HepG2 (cell line): Measurements from ENCODE around the gene LAMA5. TPM values are rescaled to one million over a fixed set of nuclear protein-coding genes. Genes with fewer than 3 reads are reported as not detected.
A peak's percentile ranks its signal among the peaks of the same experiment; 100 is the strongest.

Experiments
- IRX3 ChIP-seq: sonication (generic); formaldehyde crosslinking; IDR thresholded peaks from 2 replicates; pipeline ENCODE4 v1.8.1; 2023; ENCODE audit warnings: mild to moderate bottlenecking, low read depth, missing genetic modification reagents, borderline replicate concordance
- JUND ChIP-seq: sonication (generic); formaldehyde crosslinking; IDR thresholded peaks from 2 replicates; pipeline ENCODE4 v1.8.0; 2022; ENCODE audit warnings: mild to moderate bottlenecking, missing genetic modification reagents
- MIER2 ChIP-seq: IDR thresholded peaks from 2 replicates; pipeline ENCODE4 v1.6.1; 2016; ENCODE audit warnings: missing biosample characterization, missing genetic modification reagents
- RXRA ChIP-seq: sonication (generic); formaldehyde crosslinking; IDR thresholded peaks from 2 replicates; pipeline ENCODE4 v1.5.1; 2020; ENCODE audit warnings: missing genetic modification reagents
- SIX1 ChIP-seq: sonication (generic); formaldehyde crosslinking; IDR thresholded peaks from 2 replicates; pipeline ENCODE4 v1.4.0; 2020; ENCODE audit warnings: missing genetic modification reagents, borderline replicate concordance
- ZC3H13 ChIP-seq: sonication (generic); formaldehyde crosslinking; IDR thresholded peaks from 2 replicates; pipeline ENCODE4 v1.8.1; 2023; ENCODE audit warnings: mild to moderate bottlenecking, missing genetic modification reagents, moderate library complexity
- ZMYM4 ChIP-seq: sonication (generic); formaldehyde crosslinking; IDR thresholded peaks from 2 replicates; pipeline ENCODE4 v1.8.1; 2023; ENCODE audit warnings: mild to moderate bottlenecking, missing genetic modification reagents
- ZNF205 ChIP-seq: IDR thresholded peaks from 2 replicates; pipeline ENCODE4 v1.6.1; 2018; ENCODE audit warnings: missing biosample characterization, missing genetic modification reagents
- ZNF292 ChIP-seq: sonication (generic); formaldehyde crosslinking; IDR thresholded peaks from 2 replicates; pipeline ENCODE4 v1.8.1; 2022; ENCODE audit warnings: mild to moderate bottlenecking, low read depth, missing genetic modification reagents, borderline replicate concordance
- ZNF343 ChIP-seq: sonication (generic); formaldehyde crosslinking; IDR thresholded peaks from 2 replicates; pipeline ENCODE4 v1.4.0; 2020; ENCODE audit warnings: mild to moderate bottlenecking, missing genetic modification reagents
- ZNF766 ChIP-seq: sonication (generic); formaldehyde crosslinking; IDR thresholded peaks from 2 replicates; pipeline ENCODE4 v1.5.0; 2020; ENCODE audit warnings: missing genetic modification reagents, borderline replicate concordance
- ZNF788 ChIP-seq: sonication (generic); formaldehyde crosslinking; IDR thresholded peaks from 2 replicates; pipeline ENCODE4 v1.5.0; 2020; ENCODE audit warnings: mild to moderate bottlenecking, missing genetic modification reagents, borderline replicate concordance
- ZSCAN22 ChIP-seq: sonication (generic); formaldehyde crosslinking; IDR thresholded peaks from 2 replicates; pipeline ENCODE4 v1.4.0; 2020; ENCODE audit warnings: mild to moderate bottlenecking, missing genetic modification reagents
- polyA plus RNA-seq, 8 experiments: library from polyadenylated mRNA; depleted of rRNA in 3 of 8; stranded (reverse) in 7 of 8; unstranded in 1 of 8; fragments of >200 nt; fragmentation: Illumina TruSeq in 4 of 8; extraction: Trizol in 4 of 8; gene quantifications; 2 replicates each; pipeline versions ENCODE4 v1.2.1 to v1.2.3, GENCODE V29; 2011 to 2016; ENCODE audit warnings: low read depth in 4 of 8, missing spikeins in 1 of 8, mixed read lengths in 1 of 8; ENCODE audit not compliant: insufficient read depth in 1 of 8
- total RNA-seq, 5 experiments: library from RNA; depleted of rRNA; stranded (reverse); fragments of >200 nt; fragmentation: Illumina TruSeq; extraction: Trizol; gene quantifications; 2 replicates each; pipeline ENCODE4 v1.2.3, GENCODE V29; 2016; ENCODE audit warnings: low read depth in 1 of 5
- TF ChIP-seq, protein P1 (sequence below): sonication (generic); formaldehyde crosslinking; IDR thresholded peaks from 2 replicates; pipeline ENCODE4 v1.9.0; 2022; ENCODE audit warnings: missing genetic modification reagents, mild to moderate bottlenecking, borderline replicate concordance
- TF ChIP-seq, protein P2 (sequence below): sonication (generic); formaldehyde crosslinking; IDR thresholded peaks from 2 replicates; pipeline ENCODE4 v1.8.0; 2022; ENCODE audit warnings: low read depth, missing genetic modification reagents
- TF ChIP-seq, protein P3 (sequence below): sonication (generic); formaldehyde crosslinking; IDR thresholded peaks from 2 replicates; pipeline ENCODE4 v1.4.0; 2020; ENCODE audit warnings: missing genetic modification reagents, borderline replicate concordance
- TF ChIP-seq, protein P4 (sequence below): sonication (generic); formaldehyde crosslinking; IDR thresholded peaks from 2 replicates; pipeline ENCODE4 v1.4.0; 2020; ENCODE audit warnings: missing genetic modification reagents, mild to moderate bottlenecking, borderline replicate concordance
- TF ChIP-seq, protein P5 (sequence below): sonication (generic); formaldehyde crosslinking; IDR thresholded peaks from 2 replicates; pipeline ENCODE4 v1.5.0; 2020; ENCODE audit warnings: missing genetic modification reagents, mild to moderate bottlenecking, borderline replicate concordance

The LAMA5 gene
- total and polyA plus RNA-seq, 2 of the 13 experiments (the other 11 are each of a cell fraction or from before 2014, with no cell fraction given): 21.0 to 44.7 TPM

DNA sequence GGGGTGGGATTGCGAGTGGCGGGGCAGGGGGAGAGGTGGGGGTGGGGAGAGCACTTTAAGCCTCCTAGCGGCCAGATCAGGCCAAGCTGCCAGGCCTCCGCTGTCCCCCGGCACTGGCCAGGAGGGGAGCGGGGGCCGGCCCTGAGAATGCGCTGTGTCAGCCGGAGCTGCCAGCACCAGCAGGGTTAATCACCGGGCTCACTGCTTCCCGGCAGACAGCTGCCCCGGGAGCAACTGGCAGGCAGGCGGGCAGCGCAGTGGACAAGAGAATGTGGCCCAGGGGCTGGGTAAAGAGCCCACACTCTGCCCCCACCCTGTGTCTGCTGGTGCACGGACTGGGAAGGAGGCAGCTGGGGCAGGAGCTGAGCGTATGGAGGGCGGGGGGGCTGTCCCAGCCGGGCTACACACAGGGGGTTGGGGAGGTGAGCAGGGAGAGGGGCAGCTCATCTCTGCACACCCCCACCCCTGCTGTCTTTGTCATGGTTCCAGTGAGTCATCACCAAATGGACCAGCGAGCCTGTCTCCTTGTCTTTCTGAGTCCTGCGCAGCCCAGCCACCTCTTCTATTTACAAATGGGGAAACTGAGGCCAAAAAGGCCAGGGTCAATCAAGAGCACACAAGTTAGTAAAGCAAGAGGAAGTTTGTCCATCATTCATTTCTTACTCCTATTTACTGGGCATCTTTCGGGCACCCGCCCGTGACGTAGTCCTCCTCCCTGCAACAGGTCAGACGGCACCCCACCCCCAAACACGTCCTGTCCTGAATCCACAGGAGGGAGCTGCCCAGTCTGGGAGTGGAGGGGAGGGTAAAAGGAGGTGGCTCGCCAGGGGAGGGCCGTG, 2.1 kb upstream of the LAMA5 start (continued):
- TF ChIP-seq, protein P1, sequence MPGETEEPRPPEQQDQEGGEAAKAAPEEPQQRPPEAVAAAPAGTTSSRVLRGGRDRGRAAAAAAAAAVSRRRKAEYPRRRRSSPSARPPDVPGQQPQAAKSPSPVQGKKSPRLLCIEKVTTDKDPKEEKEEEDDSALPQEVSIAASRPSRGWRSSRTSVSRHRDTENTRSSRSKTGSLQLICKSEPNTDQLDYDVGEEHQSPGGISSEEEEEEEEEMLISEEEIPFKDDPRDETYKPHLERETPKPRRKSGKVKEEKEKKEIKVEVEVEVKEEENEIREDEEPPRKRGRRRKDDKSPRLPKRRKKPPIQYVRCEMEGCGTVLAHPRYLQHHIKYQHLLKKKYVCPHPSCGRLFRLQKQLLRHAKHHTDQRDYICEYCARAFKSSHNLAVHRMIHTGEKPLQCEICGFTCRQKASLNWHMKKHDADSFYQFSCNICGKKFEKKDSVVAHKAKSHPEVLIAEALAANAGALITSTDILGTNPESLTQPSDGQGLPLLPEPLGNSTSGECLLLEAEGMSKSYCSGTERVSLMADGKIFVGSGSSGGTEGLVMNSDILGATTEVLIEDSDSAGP (CRISPR knock-in tag): no peak; the same call in 1 of the 2 replicates
- TF ChIP-seq ZNF788 (peak; percentile 41; the same call in 1 of the 2 replicates), ZSCAN22 (no peak), MIER2 (CRISPR knock-in tag) (no peak), ZMYM4 (CRISPR knock-in tag) (no peak), SIX1 (no peak), ZNF766 (0 out of 2 replicates have a peak, but pooled peaks have one; percentile 66), IRX3 (no peak), JUND (CRISPR knock-in tag) (no peak), ZNF343 (CRISPR knock-in tag) (peak; percentile 68; the same call in 1 of the 2 replicates), RXRA (CRISPR knock-in tag) (0 out of 2 replicates have a peak, but pooled peaks have one; percentile 8), ZC3H13 (CRISPR knock-in tag) (peak; percentile 48; the same call in 1 of the 2 replicates), ZNF292 (CRISPR knock-in tag) (0 out of 2 replicates have a peak, but pooled peaks have one; percentile 52), ZNF205 (CRISPR knock-in tag) (peak; percentile 26; the same call in 1 of the 2 replicates)
- TF ChIP-seq, protein P2, sequence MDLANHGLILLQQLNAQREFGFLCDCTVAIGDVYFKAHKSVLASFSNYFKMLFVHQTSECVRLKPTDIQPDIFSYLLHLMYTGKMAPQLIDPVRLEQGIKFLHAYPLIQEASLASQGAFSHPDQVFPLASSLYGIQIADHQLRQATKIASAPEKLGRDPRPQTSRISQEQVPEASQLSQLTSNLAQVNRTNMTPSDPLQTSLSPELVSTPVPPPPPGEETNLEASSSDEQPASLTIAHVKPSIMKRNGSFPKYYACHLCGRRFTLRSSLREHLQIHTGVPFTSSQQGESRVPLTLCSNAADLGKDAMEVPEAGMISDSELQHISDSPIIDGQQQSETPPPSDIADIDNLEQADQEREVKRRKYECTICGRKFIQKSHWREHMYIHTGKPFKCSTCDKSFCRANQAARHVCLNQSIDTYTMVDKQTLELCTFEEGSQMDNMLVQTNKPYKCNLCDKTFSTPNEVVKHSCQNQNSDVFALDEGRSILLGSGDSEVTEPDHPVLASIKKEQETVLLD (CRISPR knock-in tag): 0 out of 2 replicates have a peak, but pooled peaks have one; percentile 41
- TF ChIP-seq, protein P3, sequence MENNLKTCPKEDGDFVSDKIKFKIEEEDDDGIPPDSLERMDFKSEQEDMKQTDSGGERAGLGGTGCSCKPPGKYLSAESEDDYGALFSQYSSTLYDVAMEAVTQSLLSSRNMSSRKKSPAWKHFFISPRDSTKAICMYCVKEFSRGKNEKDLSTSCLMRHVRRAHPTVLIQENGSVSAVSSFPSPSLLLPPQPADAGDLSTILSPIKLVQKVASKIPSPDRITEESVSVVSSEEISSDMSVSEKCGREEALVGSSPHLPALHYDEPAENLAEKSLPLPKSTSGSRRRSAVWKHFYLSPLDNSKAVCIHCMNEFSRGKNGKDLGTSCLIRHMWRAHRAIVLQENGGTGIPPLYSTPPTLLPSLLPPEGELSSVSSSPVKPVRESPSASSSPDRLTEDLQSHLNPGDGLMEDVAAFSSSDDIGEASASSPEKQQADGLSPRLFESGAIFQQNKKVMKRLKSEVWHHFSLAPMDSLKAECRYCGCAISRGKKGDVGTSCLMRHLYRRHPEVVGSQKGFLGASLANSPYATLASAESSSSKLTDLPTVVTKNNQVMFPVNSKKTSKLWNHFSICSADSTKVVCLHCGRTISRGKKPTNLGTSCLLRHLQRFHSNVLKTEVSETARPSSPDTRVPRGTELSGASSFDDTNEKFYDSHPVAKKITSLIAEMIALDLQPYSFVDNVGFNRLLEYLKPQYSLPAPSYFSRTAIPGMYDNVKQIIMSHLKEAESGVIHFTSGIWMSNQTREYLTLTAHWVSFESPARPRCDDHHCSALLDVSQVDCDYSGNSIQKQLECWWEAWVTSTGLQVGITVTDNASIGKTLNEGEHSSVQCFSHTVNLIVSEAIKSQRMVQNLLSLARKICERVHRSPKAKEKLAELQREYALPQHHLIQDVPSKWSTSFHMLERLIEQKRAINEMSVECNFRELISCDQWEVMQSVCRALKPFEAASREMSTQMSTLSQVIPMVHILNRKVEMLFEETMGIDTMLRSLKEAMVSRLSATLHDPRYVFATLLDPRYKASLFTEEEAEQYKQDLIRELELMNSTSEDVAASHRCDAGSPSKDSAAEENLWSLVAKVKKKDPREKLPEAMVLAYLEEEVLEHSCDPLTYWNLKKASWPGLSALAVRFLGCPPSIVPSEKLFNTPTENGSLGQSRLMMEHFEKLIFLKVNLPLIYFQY (CRISPR knock-in tag): no peak; the same call in 1 of the 2 replicates
- TF ChIP-seq, protein P4, sequence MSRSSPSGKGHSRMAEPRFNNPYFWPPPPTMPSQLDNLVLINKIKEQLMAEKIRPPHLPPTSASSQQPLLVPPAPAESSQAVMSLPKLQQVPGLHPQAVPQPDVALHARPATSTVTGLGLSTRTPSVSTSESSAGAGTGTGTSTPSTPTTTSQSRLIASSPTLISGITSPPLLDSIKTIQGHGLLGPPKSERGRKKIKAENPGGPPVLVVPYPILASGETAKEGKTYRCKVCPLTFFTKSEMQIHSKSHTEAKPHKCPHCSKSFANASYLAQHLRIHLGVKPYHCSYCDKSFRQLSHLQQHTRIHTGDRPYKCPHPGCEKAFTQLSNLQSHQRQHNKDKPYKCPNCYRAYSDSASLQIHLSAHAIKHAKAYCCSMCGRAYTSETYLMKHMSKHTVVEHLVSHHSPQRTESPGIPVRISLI (CRISPR knock-in tag): no peak
- TF ChIP-seq, protein P5, sequence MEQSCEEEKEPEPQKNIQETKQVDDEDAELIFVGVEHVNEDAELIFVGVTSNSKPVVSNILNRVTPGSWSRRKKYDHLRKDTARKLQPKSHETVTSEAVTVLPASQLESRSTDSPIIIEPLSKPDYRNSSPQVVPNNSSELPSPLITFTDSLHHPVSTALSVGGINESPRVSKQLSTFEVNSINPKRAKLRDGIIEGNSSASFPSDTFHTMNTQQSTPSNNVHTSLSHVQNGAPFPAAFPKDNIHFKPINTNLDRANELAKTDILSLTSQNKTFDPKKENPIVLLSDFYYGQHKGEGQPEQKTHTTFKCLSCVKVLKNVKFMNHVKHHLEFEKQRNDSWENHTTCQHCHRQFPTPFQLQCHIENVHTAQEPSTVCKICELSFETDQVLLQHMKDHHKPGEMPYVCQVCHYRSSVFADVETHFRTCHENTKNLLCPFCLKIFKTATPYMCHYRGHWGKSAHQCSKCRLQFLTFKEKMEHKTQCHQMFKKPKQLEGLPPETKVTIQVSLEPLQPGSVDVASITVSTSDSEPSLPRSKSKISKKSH (CRISPR knock-in tag): no peak
